Stimulated activated CD4-positive, alpha-beta T cell treated with anti-CD3 and anti-CD28 coated beads, Interleukin-12 subunit alpha, Interleukin-12 subunit beta, amount 100 ng/mL, for 48 hours (primary cell): ENCODE data around the gene RCAN3.

Experiments used
- DNase-seq, 3 donors: peaks; one replicate each; pipeline ENCODE4 v3.0.0-alpha.2; 2020; ENCODE audit warnings: low read depth in 2 of 3, low spot score in 1 of 3

The RCAN3 gene

GRCh38 chr1:24572301-24572700 is 69.7 kb downstream of the RCAN3 start:
- no peak for DNase-seq

DNA sequence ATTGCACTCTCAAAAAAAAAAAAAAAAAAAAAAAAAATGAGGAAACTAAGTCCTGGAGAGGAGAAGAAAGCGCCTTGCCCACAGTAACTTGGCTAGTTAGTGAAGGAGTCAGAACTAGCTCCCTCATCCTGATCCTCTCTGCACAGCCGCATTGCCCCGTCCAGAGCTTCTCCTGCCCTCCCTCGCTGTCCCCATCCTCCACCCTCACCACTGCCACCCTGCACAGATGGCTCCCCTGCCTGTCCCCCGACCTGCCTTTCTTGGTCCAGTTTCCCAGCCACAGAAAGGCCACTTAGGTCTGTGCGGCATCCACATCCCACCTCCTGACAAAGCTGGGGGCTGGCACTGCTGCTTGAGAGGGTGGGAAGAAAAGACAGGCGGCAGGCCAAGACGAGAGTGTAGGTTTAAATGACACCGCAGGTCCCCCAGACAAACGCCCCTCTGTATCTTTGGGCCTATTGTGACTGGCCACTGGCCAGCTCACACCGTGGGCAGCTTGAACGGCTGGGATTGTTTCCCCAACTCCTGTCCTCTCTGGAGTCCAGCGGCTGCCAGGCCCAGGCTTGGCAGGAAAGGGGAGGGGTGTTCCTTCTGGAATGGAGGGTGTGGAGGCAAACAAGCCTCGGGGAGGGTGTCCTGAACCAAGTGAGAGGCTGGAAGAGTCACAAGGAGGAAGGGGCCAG is 73.4 kb downstream of the RCAN3 start:
- no peak for DNase-seq

DNA sequence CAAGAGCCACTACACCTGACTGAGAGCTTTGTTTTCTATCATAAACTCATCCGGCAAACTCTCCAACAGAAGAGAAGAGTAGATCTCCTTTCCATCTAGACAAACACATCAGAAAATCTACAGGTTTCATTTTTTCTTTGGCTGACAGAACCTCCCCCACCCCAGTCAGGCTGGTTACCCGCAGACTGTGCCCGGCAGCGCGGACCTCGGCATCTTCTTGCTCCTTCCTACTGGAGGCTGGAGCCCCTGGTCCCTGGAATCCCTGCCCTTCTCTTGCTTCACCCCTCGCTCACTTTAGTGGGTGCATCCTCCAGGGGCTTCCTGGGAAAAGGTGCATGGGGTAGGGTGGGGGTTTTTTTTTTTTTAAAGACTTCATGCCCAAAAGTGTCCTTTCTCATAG is 76.2 kb downstream of the RCAN3 start:
- no peak for DNase-seq

DNA sequence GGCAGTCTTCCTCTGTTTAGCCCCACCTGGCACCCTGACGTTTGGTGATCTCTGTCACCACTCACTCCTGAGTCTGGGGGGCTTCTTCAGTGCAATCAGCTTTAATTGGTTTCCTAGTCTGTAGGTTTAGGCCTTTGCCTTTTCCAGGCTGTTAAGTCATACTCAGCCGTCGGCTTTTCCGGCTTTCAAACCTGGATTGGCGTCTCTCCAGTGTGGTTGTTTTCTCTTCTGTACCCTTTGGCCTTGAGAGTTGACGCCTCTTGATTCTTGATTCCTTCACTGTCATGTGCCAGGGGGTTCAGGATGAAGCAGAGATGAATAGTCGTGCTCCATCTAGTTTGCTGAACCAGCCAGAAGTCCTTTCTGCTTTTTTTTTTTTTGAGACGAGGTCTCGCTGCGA is 78.1 kb downstream of the RCAN3 start:
- no peak for DNase-seq

- no peak for DNase-seq
These were observed 81.6 kb downstream of the RCAN3 start for GRCh38 chr1:24584171-24584647.

DNA sequence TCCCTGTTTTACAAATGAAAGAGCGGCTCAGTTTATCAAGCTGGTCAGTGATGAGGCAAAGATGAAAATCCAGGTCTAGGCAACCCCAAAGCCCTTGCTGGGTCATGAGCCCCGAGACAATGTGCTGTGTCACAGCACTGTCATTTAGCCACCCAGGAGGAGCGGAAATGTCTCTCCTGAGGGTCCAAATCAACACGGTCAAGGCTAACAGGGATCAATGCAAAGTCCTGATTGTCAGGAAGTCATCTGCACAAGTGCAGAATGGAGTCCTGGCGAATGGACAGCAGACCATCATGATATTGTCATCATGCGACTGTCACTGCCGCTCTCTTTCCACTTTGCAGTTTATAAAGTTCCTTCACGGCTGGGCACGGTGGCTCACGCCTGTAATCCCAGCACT is 83.5 kb downstream of the RCAN3 start:
- DNase-seq = no peak

DNA sequence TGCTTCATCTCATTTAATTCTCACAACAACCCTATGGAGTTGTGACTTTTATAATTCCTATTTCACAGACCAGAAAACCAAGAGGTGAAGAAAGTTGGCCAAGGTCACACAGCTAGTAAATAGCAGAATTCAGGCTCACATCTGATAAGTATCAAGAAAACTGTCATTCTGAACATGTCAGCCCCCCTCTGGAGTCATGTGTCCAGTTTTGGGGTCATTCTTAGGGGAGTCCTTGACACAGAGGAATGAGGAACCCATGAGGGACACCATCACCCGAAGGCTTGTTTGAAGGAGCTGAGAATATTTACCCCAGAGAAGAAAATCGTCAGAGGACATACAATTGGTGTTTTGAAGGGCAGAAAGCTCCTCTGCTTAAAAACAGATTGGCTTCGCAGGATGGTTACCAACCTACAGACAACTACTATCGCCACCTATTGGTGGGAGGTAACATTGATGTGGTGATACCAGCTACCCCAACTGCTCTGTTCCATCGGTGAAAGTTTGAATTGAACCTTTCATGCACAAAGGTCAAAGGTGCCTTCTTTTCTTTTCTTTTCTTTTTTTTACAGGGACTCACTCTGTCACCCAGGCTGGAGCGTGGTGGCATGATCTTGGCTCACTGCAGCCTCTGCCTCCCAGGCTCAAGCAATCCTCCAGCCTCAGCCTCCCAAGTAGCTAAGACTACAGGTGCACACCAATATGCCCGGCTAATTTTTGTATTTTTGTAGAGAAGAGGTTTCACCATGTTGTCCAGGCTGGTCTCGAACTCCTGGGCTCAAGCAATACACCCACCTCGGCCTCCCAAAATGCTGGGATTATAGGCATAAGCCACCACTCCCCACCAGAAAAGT is 84.6 kb downstream of the RCAN3 start:
- peak; percentile 4 to 70 (median 15) for DNase-seq

GRCh38 chr1:24588573-24588972 is 85.9 kb downstream of the RCAN3 start:
- DNase-seq = no peak

DNA sequence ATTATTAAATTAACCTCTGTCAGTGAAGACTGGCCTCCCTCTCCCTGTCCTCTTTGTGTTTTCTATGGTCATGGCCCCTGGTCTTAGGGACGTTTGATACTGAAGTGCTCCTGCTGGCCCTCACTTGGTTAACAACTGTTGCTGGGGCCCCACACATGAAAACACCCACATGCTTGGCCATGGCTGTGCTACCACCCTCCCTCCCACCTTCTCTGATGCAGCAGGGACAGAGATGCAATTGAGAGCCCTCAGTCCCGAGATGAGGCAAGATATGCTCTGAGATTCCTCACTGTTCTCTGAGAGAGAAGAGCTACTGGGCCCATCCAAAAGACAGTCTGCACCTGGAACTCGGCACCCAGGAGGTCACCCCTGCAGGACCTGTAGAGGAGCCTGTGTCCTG is 86.6 kb downstream of the RCAN3 start:
- DNase-seq = no peak
